HepG2 (cell line): ENCODE results near the gene TOP1. TPM values are rescaled to one million over a fixed set of nuclear protein-coding genes. Genes with fewer than 3 reads are reported as not detected.

ENCODE experiments used
- DMAP1 ChIP-seq: IDR thresholded peaks from 2 replicates; pipeline ENCODE4 v1.6.1; 2016
- FOXJ3 ChIP-seq: sonication (generic); formaldehyde crosslinking; IDR thresholded peaks from 2 replicates; pipeline ENCODE4 v1.4.0; 2020; ENCODE audit warnings: missing genetic modification reagents, mild to moderate bottlenecking, borderline replicate concordance
- KDM1A ChIP-seq: IDR thresholded peaks from 2 replicates; pipeline ENCODE4 v1.6.1; 2016; ENCODE audit warnings: missing compliant biosample characterization
- NFE2L1 ChIP-seq: sonication (generic); formaldehyde crosslinking; IDR thresholded peaks from 2 replicates; pipeline ENCODE4 v1.4.0; 2020; ENCODE audit warnings: missing genetic modification reagents, mild to moderate bottlenecking, borderline replicate concordance
- POLR2AphosphoS5 ChIP-seq: IDR thresholded peaks from 2 replicates; pipeline ENCODE4 v1.6.1; 2012; ENCODE audit warnings: low read depth, low read length
- RFX3 ChIP-seq: IDR thresholded peaks from 2 replicates; pipeline ENCODE4 v1.6.1; 2016; ENCODE audit warnings: missing biosample characterization, missing genetic modification reagents
- RXRB ChIP-seq: IDR thresholded peaks from 2 replicates; pipeline ENCODE4 v1.6.1; 2016; ENCODE audit warnings: borderline replicate concordance, missing genetic modification reagents, missing compliant biosample characterization
- TBL1XR1 ChIP-seq: fragments of 150-350 bp; IDR thresholded peaks from 2 replicates; pipeline ENCODE4 v1.6.1; 2014; ENCODE audit warnings: borderline replicate concordance, low read length; ENCODE audit not compliant: partially characterized antibody
- TIGD3 ChIP-seq: sonication (generic); formaldehyde crosslinking; IDR thresholded peaks from 2 replicates; pipeline ENCODE4 v1.5.1; 2020; ENCODE audit warnings: mild to moderate bottlenecking, missing genetic modification reagents, borderline replicate concordance
- U2AF1 ChIP-seq: fragments of 200-400 bp; formaldehyde crosslinking; optimal IDR thresholded peaks from 2 replicates; pipeline ENCODE3; 2017; ENCODE audit warnings: mild to moderate bottlenecking, low read depth, low read length
- ZBED4 ChIP-seq: sonication (generic); formaldehyde crosslinking; IDR thresholded peaks from 2 replicates; pipeline ENCODE4 v1.4.0; 2020; ENCODE audit warnings: missing genetic modification reagents, borderline replicate concordance
- ZBTB21 ChIP-seq: sonication (generic); formaldehyde crosslinking; IDR thresholded peaks from 2 replicates; pipeline ENCODE4 v1.4.0; 2020; ENCODE audit warnings: missing genetic modification reagents
- ZBTB7A ChIP-seq: sonication (generic); formaldehyde crosslinking; IDR thresholded peaks from 2 replicates; pipeline ENCODE4 v1.8.0; 2022; ENCODE audit warnings: mild to moderate bottlenecking, missing genetic modification reagents
- ZNF34 ChIP-seq: sonication (generic); formaldehyde crosslinking; IDR thresholded peaks from 2 replicates; pipeline ENCODE4 v1.4.0; 2020; ENCODE audit warnings: mild to moderate bottlenecking, missing genetic modification reagents, borderline replicate concordance
- ZNF737 ChIP-seq: sonication (generic); formaldehyde crosslinking; IDR thresholded peaks from 2 replicates; pipeline ENCODE4 v1.5.0; 2020; ENCODE audit warnings: missing genetic modification reagents, mild to moderate bottlenecking, borderline replicate concordance
- ZNF878 ChIP-seq: sonication (generic); formaldehyde crosslinking; IDR thresholded peaks from 2 replicates; pipeline ENCODE4 v1.8.1; 2023; ENCODE audit warnings: mild to moderate bottlenecking, missing genetic modification reagents, moderate library complexity
- polyA plus RNA-seq, 8 experiments: library from polyadenylated mRNA; depleted of rRNA in 3 of 8; stranded (reverse) in 7 of 8; unstranded in 1 of 8; fragments of >200 nt; fragmentation: Illumina TruSeq in 4 of 8; extraction: Trizol in 4 of 8; gene quantifications; 2 replicates each; pipeline versions ENCODE4 v1.2.1 to v1.2.3, GENCODE V29; 2011 to 2016; ENCODE audit warnings: low read depth in 4 of 8, missing spikeins in 1 of 8, mixed read lengths in 1 of 8; ENCODE audit not compliant: insufficient read depth in 1 of 8
- total RNA-seq, 5 experiments: library from RNA; depleted of rRNA; stranded (reverse); fragments of >200 nt; fragmentation: Illumina TruSeq; extraction: Trizol; gene quantifications; 2 replicates each; pipeline ENCODE4 v1.2.3, GENCODE V29; 2016; ENCODE audit warnings: low read depth in 1 of 5
- TF ChIP-seq, protein P1 (sequence below): IDR thresholded peaks from 2 replicates; pipeline ENCODE4 v1.6.1; 2018; ENCODE audit warnings: missing genetic modification reagents
- TF ChIP-seq, protein P2 (sequence below): sonication (generic); formaldehyde crosslinking; IDR thresholded peaks from 2 replicates; pipeline ENCODE4 v1.8.0; 2022; ENCODE audit warnings: mild to moderate bottlenecking, missing genetic modification reagents, moderate library complexity
- TF ChIP-seq, protein P3 (sequence below): IDR thresholded peaks from 2 replicates; pipeline ENCODE4 v1.6.1; 2016; ENCODE audit warnings: mild to moderate bottlenecking

TOP1 gene
- total and polyA plus RNA-seq, 2 of the 13 experiments (the other 11 are each of a cell fraction or from before 2014, with no cell fraction given) = 10.2 to 19.4 TPM

DNA sequence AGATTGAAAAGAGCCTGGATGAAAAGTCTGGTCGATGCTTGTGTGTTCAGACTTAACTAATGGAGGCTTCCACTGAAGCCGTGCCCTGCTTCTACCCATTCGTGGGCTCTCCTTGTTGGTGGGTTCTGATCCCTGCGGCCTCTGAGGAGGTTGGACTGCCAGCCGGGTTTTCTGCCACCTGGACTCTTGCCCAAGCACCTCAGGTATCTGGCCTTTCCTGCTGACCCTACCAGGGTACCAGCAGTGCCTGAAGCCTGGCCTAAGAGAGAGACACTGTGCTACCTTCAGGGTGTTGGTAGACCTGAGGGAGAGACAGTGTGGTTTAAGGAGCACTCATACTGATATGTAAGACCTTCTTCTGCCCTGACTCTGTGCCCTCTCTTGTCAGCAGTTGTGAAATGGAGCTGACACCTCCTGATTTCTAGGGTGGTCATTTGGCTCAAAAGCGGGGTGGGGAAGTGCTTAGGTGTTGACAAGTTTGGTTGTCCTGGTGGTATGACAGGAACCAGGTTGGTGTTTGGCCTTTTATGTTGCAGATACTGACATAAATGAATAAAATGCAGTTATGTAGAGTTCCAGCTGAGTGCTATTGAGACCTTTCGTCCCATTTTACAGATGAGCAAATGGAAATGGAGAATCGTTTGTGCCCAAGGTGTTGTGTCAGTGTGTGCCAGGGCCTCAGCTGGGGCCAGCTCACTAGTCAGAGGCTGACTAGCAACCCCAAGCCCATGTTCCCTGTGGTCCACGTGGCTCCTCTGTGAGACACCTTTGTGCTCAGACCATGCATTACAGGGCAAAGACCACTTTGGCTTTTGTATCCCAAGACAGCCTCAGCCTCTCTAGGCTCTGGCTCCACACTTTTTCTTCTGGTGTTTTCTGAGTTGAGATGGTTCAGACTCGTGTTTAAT is 111.9 kb downstream of the TOP1 start (continued):
- TF ChIP-seq, protein P1, sequence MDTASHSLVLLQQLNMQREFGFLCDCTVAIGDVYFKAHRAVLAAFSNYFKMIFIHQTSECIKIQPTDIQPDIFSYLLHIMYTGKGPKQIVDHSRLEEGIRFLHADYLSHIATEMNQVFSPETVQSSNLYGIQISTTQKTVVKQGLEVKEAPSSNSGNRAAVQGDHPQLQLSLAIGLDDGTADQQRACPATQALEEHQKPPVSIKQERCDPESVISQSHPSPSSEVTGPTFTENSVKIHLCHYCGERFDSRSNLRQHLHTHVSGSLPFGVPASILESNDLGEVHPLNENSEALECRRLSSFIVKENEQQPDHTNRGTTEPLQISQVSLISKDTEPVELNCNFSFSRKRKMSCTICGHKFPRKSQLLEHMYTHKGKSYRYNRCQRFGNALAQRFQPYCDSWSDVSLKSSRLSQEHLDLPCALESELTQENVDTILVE (CRISPR knock-in tag) = no peak
- TF ChIP-seq TBL1XR1 (no peak), ZBED4 (CRISPR knock-in tag) (0 out of 2 replicates have a peak, but pooled peaks have one; percentile 8), TIGD3 (no peak), RFX3 (CRISPR knock-in tag) (no peak), FOXJ3 (no peak), DMAP1 (CRISPR knock-in tag) (peak; percentile 83), KDM1A (CRISPR knock-in tag) (peak; percentile 54; the same call in 1 of the 2 replicates), ZNF34 (no peak), ZNF737 (CRISPR knock-in tag) (0 out of 2 replicates have a peak, but pooled peaks have one; percentile 44), ZBTB7A (CRISPR knock-in tag) (0 out of 2 replicates have a peak, but pooled peaks have one; percentile 74), RXRB (no peak; the same call in 1 of the 2 replicates), POLR2AphosphoS5 (no peak), NFE2L1 (CRISPR knock-in tag) (no peak), ZBTB21 (CRISPR knock-in tag) (0 out of 2 replicates have a peak, but pooled peaks have one; percentile 16), U2AF1 (no peak), ZNF878 (CRISPR knock-in tag) (no peak)
- TF ChIP-seq, protein P2, sequence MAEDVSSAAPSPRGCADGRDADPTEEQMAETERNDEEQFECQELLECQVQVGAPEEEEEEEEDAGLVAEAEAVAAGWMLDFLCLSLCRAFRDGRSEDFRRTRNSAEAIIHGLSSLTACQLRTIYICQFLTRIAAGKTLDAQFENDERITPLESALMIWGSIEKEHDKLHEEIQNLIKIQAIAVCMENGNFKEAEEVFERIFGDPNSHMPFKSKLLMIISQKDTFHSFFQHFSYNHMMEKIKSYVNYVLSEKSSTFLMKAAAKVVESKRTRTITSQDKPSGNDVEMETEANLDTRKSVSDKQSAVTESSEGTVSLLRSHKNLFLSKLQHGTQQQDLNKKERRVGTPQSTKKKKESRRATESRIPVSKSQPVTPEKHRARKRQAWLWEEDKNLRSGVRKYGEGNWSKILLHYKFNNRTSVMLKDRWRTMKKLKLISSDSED (CRISPR knock-in tag) = 0 out of 2 replicates have a peak, but pooled peaks have one; percentile 31
- TF ChIP-seq, protein P3, sequence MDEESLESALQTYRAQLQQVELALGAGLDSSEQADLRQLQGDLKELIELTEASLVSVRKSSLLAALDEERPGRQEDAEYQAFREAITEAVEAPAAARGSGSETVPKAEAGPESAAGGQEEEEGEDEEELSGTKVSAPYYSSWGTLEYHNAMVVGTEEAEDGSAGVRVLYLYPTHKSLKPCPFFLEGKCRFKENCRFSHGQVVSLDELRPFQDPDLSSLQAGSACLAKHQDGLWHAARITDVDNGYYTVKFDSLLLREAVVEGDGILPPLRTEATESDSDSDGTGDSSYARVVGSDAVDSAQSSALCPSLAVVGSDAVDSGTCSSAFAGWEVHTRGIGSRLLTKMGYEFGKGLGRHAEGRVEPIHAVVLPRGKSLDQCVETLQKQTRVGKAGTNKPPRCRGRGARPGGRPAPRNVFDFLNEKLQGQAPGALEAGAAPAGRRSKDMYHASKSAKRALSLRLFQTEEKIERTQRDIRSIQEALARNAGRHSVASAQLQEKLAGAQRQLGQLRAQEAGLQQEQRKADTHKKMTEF (CRISPR knock-in tag) = peak; percentile 40; the same call in 1 of the 2 replicates
